K562 (cell line): ENCODE data around the gene HIVEP3. TPM values are rescaled to one million over a fixed set of nuclear protein-coding genes. Genes with fewer than 3 reads are reported as not detected.

Experiments
- ARID3A ChIP-seq: IDR thresholded peaks from 2 replicates; pipeline ENCODE4 v1.6.1; 2012; ENCODE audit warnings: low read depth, low read length, improper control_type of control experiment, borderline replicate concordance
- ARNT ChIP-seq, 2 experiments: fragments of 450-650 bp; IDR thresholded peaks; 2 replicates each; pipeline ENCODE4 v1.6.1; 2016; ENCODE audit warnings: mild to moderate bottlenecking in 1 of 2
- BRD4 ChIP-seq: fragments of 200-600 bp; sonication (generic); IDR thresholded peaks from 2 replicates; pipeline ENCODE4 v1.6.1; 2017; ENCODE audit warnings: inconsistent platforms
- ELF1 ChIP-seq: fragments of 200-800 bp; sonication (Bioruptor generic); IDR thresholded peaks from 2 replicates; pipeline ENCODE4 v1.6.1; 2016; ENCODE audit warnings: missing genetic modification characterization, missing compliant biosample characterization
- ELK3 ChIP-seq: fragments of 450-650 bp; formaldehyde crosslinking; IDR thresholded peaks from 2 replicates; pipeline ENCODE4 v1.4.0; 2020; ENCODE audit warnings: mild to moderate bottlenecking
- EP400 ChIP-seq: fragments of 450-650 bp; IDR thresholded peaks from 2 replicates; pipeline ENCODE4 v1.6.1; 2017; ENCODE audit warnings: antibody characterized with exemption, mild to moderate bottlenecking, moderate library complexity
- FOXK1 ChIP-seq: sonication (generic); formaldehyde crosslinking; IDR thresholded peaks from 2 replicates; pipeline ENCODE4 v1.8.0; 2022; ENCODE audit warnings: missing genetic modification reagents, mild to moderate bottlenecking, borderline replicate concordance
- HMBOX1 ChIP-seq: sonication (generic); IDR thresholded peaks from 2 replicates; pipeline ENCODE4 v1.6.1; 2016
- L3MBTL2 ChIP-seq: fragments of 450-650 bp; IDR thresholded peaks from 2 replicates; pipeline ENCODE4 v1.6.1; 2016; ENCODE audit warnings: mild to moderate bottlenecking, moderate library complexity
- LCOR ChIP-seq: sonication (generic); formaldehyde crosslinking; IDR thresholded peaks from 2 replicates; pipeline ENCODE4 v1.8.0; 2022; ENCODE audit warnings: mild to moderate bottlenecking, missing genetic modification reagents
- SMARCC2 ChIP-seq: fragments of 450-650 bp; IDR thresholded peaks from 2 replicates; pipeline ENCODE4 v1.6.1; 2017; ENCODE audit warnings: antibody characterized with exemption, moderate library complexity, mild to moderate bottlenecking, low read depth
- TFAP4 ChIP-seq: sonication (generic); formaldehyde crosslinking; IDR thresholded peaks from 2 replicates; pipeline ENCODE4 v1.8.0; 2022; ENCODE audit warnings: missing genetic modification reagents, mild to moderate bottlenecking, moderate library complexity, borderline replicate concordance
- TSC22D4 ChIP-seq: fragments of 450-650 bp; IDR thresholded peaks from 2 replicates; pipeline ENCODE4 v1.6.1; 2016; ENCODE audit warnings: missing genetic modification characterization, missing biosample characterization, control low read depth
- UBTF ChIP-seq, 2 experiments: IDR thresholded peaks; 2 replicates each; pipeline ENCODE4 v1.6.1; 2012; ENCODE audit warnings: improper control_type of control experiment in 2 of 2, low read depth in 2 of 2, low read length in 2 of 2, borderline replicate concordance in 1 of 2
- ZBTB26 ChIP-seq: fragments of 450-650 bp; formaldehyde crosslinking; IDR thresholded peaks from 2 replicates; pipeline ENCODE4 v1.4.0; 2022; ENCODE audit warnings: missing genetic modification characterization
- ZNF140 ChIP-seq: fragments of 250-450 bp; sonication (Bioruptor Pico); IDR thresholded peaks from 2 replicates; pipeline ENCODE4 v1.8.0; 2021; ENCODE audit warnings: moderate library complexity, mild to moderate bottlenecking, inconsistent platforms
- ZNF253 ChIP-seq: fragments of 250-450 bp; sonication (Bioruptor Pico); conservative IDR thresholded peaks from 2 replicates; pipeline ENCODE4 v1.6.1; 2021; ENCODE audit warnings: mild to moderate bottlenecking
- ZNF263 ChIP-seq: sonication (generic); formaldehyde crosslinking; IDR thresholded peaks from 2 replicates; pipeline ENCODE4 v1.8.0; 2022; ENCODE audit warnings: mild to moderate bottlenecking, missing genetic modification reagents, borderline replicate concordance
- ZNF277 ChIP-seq: fragments of 250-450 bp; sonication (Bioruptor Pico); IDR thresholded peaks from 2 replicates; pipeline ENCODE4 v1.8.0; 2022; ENCODE audit warnings: inconsistent platforms, mild to moderate bottlenecking, moderate library complexity, borderline replicate concordance
- polyA plus RNA-seq, 8 experiments: library from polyadenylated mRNA; depleted of rRNA in 4 of 8; stranded (reverse) in 5 of 8; unstranded in 3 of 8; fragments of >200 nt; fragmentation: Nextera tagmentation in 2 of 8; fragmentation: Illumina TruSeq in 1 of 8; extraction: Ambion mirVana in 2 of 8; extraction: Trizol in 1 of 8; gene quantifications; 2 replicates each; pipeline versions ENCODE4 v1.2.1 to v1.2.3, GENCODE V29; 2011 to 2014; ENCODE audit warnings: inconsistent platforms in 1 of 8, missing spikeins in 1 of 8
- total RNA-seq, 7 experiments: library from RNA; depleted of rRNA in 6 of 7; stranded (reverse); fragments of >200 nt in 6 of 7; fragmentation: Illumina TruSeq in 2 of 7; extraction: Trizol in 2 of 7; gene quantifications; 2 replicates each; pipeline versions ENCODE4 v1.2.1 to v1.2.3, GENCODE V29; 2011 to 2021; ENCODE audit warnings: low replicate concordance in 1 of 7

The HIVEP3 gene
- total and polyA plus RNA-seq, 9 of the 15 experiments (the other 6 are each of a cell fraction or from before 2014, with no cell fraction given) = 0.09 to 0.58 (median 0.34) TPM; not detected in 1

- TF ChIP-seq TFAP4 (CRISPR knock-in tag) (no peak), UBTF (IDR thresholded peaks at IDR 0.05; ENCODE audit: borderline replicate concordance in 1 of 2, low read depth in 2 of 2, low read length in 2 of 2) (no peak), ELK3 (no peak), LCOR (CRISPR knock-in tag) (no peak), EP400 (no peak), L3MBTL2 (no peak), BRD4 (no peak), SMARCC2 (peak; percentile 75; the same call in 1 of the 2 replicates), ELF1 (tag) (no peak), ZNF263 (CRISPR knock-in tag) (no peak), FOXK1 (CRISPR knock-in tag) (no peak), ZNF140 (CRISPR knock-in tag) (no peak), ZNF277 (CRISPR knock-in tag) (no peak), ZBTB26 (CRISPR knock-in tag) (no peak), ARNT (IDR thresholded peaks at IDR 0.05) (no peak; a peak in 1 of 4 replicates), TSC22D4 (tag) (no peak), HMBOX1 (no peak), ARID3A (peak; percentile 69), ZNF253 (no peak)
Observed at GRCh38 chr1:41870076-41870562, 48.6 kb downstream of the HIVEP3 start (continued).
